SK-N-MC (cell line): ENCODE data around the gene KIF11.

Experiments
- EZH2 ChIP-seq: fragments of 200-600 bp; sonication (generic); IDR thresholded peaks from one replicate; pipeline ENCODE4 v1.6.1; 2017; ENCODE audit warnings: antibody characterized with exemption
- FOXP2 ChIP-seq: optimal IDR thresholded peaks from 2 replicates; pipeline ENCODE3; 2011; ENCODE audit warnings: mild to moderate bottlenecking, moderate library complexity; ENCODE audit not compliant: insufficient read depth; ENCODE audit errors: extremely low read length, control extremely low read depth
- POLR2AphosphoS5 ChIP-seq: IDR thresholded peaks from 2 replicates; pipeline ENCODE4 v1.6.1; 2012; ENCODE audit warnings: mild to moderate bottlenecking, low read depth, low read length, borderline replicate concordance

DNA sequence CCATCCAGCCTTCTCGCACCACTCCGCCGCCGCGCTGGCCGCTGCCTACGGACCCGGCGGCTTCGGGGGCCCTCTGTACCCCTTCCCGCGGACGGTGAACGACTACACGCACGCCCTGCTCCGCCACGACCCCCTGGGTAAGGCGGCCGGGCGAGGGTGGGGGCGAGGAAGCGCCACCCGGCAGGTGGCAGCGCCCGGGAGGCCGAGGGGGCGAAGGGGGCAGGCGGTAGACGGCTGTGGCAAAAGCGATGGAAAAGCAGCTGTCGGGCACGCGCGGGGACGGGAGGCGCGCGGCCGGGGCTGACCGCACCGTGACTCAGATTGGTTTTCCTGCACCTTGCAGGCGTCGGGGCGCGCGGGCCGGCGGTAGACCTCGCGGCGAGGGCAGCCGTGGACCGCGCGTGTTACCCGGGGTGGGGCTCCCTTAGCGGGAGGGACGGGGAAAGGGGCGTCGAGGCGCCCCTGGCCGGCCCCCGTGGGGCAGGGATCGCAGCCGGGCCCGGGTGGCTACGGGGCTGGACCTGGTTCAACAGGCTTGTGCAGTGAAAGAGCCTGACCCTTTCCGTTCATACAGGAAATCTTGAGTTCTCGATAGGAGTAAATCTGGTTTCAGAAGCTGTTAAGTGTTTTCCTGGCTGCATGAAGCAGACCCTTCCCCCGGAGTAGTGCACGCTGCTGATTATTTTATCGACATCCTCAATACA, 97.4 kb downstream of the KIF11 start:
- TF ChIP-seq EZH2 (no peak), POLR2AphosphoS5 (no peak), FOXP2 (no peak)
